Activated CD8-positive, alpha-beta memory T cell treated with anti-CD3 and anti-CD28 coated beads, Interleukin-2, amount 50 U/mL, for 48 hours (primary cell): ENCODE data around the gene FGD5.
"Not testable (repeated sequence)": the region's sequence is repeated elsewhere in the genome, so short reads cannot be mapped to it uniquely, and the experiment has no call there.

ENCODE experiments used
- DNase-seq: peaks from one replicate; pipeline ENCODE4 v3.0.0-alpha.2; 2020

FGD5 gene

GRCh38 chr3:14806641-14807263 lies 12.0 kb upstream of the FGD5 start:
- no peak for DNase-seq

- no peak for DNase-seq
Measured at GRCh38 chr3:14808025-14808424, 10.7 kb upstream of the FGD5 start.

GRCh38 chr3:14808502-14809266 lies 10.1 kb upstream of the FGD5 start:
- DNase-seq = no peak

GRCh38 chr3:14809611-14810010 lies 9.2 kb upstream of the FGD5 start:
- DNase-seq = not testable (repeated sequence)

- DNase-seq = no peak
Measured at GRCh38 chr3:14810070-14810791, 8.5 kb upstream of the FGD5 start.

GRCh38 chr3:14810801-14811661 lies 7.7 kb upstream of the FGD5 start:
- no peak for DNase-seq

- DNase-seq = no peak
Measured at GRCh38 chr3:14811684-14812083, 7.1 kb upstream of the FGD5 start.

GRCh38 chr3:14812196-14812790 lies 6.5 kb upstream of the FGD5 start:
- no peak for DNase-seq

GRCh38 chr3:14814411-14814871 lies 4.3 kb upstream of the FGD5 start:
- no peak for DNase-seq

- no peak for DNase-seq
Measured at GRCh38 chr3:14816359-14816758, 2.4 kb upstream of the FGD5 start.

- DNase-seq = no peak
Measured at GRCh38 chr3:14819671-14820070, 909 bp downstream of the FGD5 start.

- DNase-seq = no peak
Measured at GRCh38 chr3:14820156-14820555, 1.4 kb downstream of the FGD5 start.

GRCh38 chr3:14821151-14821550 lies 2.4 kb downstream of the FGD5 start:
- no peak for DNase-seq

GRCh38 chr3:14822134-14822533 lies 3.4 kb downstream of the FGD5 start:
- DNase-seq = no peak

- no peak for DNase-seq
Measured at GRCh38 chr3:14822670-14823390, 4.1 kb downstream of the FGD5 start.

GRCh38 chr3:14823393-14823792 lies 4.6 kb downstream of the FGD5 start:
- no peak for DNase-seq

GRCh38 chr3:14823910-14824629 lies 5.3 kb downstream of the FGD5 start:
- no peak for DNase-seq

- DNase-seq = no peak
Measured at GRCh38 chr3:14824646-14825045, 5.9 kb downstream of the FGD5 start.

- DNase-seq = no peak
Measured at GRCh38 chr3:14826069-14826468, 7.3 kb downstream of the FGD5 start.

- no peak for DNase-seq
Measured at GRCh38 chr3:14827776-14828175, 9.0 kb downstream of the FGD5 start.

GRCh38 chr3:14829811-14830210 lies 11.0 kb downstream of the FGD5 start:
- DNase-seq = no peak
